ENCODE data around the gene SEMA3D.

- no peak for TF ChIP-seq SPI1 (IDR thresholded peaks at IDR 0.05; ENCODE audit: low read depth, low read length)
- no peak for TF ChIP-seq POLR2A (IDR thresholded peaks at IDR 0.05; ENCODE audit: low read depth, low read length)
- no peak for TF ChIP-seq PAX5 (IDR thresholded peaks at IDR 0.05; ENCODE audit: insufficient read depth, low read length, severe bottlenecking)
Observed at GRCh38 chr7:85150624-85151023, 36.2 kb downstream of the SEMA3D start.

Data from GM12891 (cell line).